ENCODE data around the gene XPO6.
"Not testable (repeated sequence)": the region's sequence is repeated elsewhere in the genome, so short reads cannot be mapped to it uniquely, and the experiment has no call there.

XPO6 gene, protein sequence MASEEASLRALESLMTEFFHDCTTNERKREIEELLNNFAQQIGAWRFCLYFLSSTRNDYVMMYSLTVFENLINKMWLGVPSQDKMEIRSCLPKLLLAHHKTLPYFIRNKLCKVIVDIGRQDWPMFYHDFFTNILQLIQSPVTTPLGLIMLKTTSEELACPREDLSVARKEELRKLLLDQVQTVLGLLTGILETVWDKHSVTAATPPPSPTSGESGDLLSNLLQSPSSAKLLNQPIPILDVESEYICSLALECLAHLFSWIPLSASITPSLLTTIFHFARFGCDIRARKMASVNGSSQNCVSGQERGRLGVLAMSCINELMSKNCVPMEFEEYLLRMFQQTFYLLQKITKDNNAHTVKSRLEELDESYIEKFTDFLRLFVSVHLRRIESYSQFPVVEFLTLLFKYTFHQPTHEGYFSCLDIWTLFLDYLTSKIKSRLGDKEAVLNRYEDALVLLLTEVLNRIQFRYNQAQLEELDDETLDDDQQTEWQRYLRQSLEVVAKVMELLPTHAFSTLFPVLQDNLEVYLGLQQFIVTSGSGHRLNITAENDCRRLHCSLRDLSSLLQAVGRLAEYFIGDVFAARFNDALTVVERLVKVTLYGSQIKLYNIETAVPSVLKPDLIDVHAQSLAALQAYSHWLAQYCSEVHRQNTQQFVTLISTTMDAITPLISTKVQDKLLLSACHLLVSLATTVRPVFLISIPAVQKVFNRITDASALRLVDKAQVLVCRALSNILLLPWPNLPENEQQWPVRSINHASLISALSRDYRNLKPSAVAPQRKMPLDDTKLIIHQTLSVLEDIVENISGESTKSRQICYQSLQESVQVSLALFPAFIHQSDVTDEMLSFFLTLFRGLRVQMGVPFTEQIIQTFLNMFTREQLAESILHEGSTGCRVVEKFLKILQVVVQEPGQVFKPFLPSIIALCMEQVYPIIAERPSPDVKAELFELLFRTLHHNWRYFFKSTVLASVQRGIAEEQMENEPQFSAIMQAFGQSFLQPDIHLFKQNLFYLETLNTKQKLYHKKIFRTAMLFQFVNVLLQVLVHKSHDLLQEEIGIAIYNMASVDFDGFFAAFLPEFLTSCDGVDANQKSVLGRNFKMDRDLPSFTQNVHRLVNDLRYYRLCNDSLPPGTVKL

GRCh38 chr16:28211758-28212531, at the start of gene XPO6:
TSS of gene XPO6 (minus strand) at chr16:28211965. CDS start at chr16:28211368, 597 bp downstream.
- peak; percentile 90 to 92 for DNase-seq

- no peak for DNase-seq
These were observed 48.4 kb upstream of the XPO6 start for GRCh38 chr16:28260193-28260592.

GRCh38 chr16:28259781-28260150, 48.0 kb upstream of the XPO6 start:
- DNase-seq, result no peak

DNA sequence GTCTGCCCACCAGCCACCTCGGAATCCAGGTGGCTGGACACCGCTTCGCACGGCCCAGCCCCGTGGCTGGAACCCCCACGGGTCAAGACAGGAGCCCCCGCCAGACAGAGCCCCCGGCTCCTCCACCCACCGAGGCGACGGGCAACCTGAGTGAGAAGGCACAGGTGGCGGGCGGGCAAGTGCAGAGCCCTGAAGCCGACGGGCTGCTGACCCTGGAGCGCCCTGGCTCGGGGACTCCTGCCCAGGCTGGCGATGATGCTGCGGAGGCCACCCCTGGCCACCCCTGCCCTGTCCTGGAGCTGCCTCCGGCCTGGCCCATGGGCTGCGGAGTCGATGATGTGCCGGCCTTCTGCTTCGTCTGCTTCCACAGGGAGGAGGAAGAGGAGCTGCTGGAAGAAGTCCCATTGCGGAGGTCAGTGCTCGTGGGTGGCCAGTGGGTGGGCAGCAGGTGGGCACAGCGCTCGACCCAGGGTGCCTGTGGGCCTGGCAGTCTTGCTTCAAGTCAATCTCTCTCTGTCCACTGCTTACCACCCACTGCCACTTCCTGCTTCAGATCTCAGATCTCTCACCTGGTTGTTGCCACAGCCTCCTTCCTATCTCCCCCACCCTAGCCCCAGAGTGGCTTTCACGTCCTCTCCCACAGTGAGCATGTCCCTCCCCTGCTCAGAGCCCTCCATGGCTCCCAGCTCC, 47.5 kb upstream of the XPO6 start:
- no peak for DNase-seq

DNA sequence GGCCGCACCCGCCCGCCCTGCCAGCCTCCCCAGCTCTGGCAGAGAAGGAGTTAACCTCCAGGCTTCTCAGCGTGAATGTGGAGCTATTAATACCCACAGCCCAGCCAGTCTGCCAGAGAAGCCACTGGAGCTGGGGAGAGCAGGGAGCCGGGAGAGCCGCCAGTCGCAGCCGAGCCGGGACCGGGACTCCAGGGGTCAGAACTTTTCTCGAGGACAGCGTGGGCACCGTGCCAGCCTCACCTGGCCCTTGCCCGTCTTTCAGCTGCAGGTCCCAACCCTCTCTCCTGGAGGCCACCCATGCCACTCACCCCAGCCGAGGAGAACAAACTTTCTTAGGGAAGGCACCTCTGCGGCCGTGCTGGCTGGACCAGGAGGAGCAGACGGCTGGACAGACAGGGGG, 46.8 kb upstream of the XPO6 start:
- DNase-seq, result peak; percentile 6 to 22

DNA sequence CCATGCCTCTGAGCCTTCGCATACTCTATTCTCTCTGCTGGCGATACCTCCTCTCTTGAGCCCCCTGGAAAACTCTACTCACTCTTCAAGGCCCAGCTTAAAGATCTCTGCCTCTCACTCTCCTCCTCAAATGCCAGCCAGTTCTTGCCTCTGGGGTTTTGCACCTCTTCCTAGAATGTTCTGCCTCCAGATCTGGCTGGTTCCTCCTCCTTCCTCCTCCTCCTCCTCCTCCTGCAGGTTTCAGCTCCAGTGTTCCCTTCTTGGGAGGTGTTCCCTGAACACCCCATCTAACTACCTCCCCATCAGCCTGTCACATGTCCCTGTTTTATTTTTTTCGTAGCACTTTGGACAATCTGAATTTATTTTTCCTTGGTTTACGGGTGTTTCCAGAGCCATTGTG, 45.5 kb upstream of the XPO6 start:
- no peak for DNase-seq

DNA sequence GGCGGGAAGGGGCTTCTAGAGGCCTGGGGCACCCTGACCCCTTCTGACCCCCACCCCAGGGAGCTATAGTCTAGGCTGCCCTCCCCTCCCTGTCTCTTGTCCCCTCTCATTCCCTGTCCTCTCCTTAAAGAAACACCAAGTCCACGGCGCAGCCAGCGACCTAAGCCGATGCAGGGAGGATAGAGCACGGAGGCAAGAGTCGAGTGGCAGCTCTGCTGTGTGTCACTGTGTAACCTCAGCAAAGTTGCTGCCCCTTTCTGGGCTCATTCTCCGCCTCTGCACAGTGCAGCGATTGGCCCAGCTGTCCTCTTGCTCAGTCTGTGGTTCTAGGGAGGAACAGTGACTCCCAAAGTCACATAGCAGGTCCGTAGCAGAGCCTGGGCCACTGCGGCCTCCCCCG, 44.1 kb upstream of the XPO6 start:
- DNase-seq, result no peak

- no peak for DNase-seq
These were observed 42.4 kb upstream of the XPO6 start for GRCh38 chr16:28254158-28254557.

DNA sequence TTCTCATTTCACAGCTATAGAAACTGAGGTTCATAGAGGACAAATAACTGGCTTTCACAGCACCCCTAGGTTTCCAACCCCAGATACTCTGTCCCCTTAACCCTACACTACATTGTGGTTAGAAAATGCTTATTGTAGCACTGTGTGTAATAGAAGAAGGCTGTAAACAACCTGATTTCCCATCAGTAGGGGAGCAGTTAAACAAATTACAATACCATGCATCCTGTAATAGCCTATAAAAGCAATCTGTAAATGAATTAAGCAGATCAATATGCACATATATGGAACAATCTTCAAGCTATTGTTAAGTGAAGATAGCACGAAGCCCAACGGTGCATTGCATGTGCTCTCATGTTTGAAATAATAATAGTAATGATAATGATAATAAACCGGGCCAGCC, 39.2 kb upstream of the XPO6 start:
- no peak for DNase-seq

DNA sequence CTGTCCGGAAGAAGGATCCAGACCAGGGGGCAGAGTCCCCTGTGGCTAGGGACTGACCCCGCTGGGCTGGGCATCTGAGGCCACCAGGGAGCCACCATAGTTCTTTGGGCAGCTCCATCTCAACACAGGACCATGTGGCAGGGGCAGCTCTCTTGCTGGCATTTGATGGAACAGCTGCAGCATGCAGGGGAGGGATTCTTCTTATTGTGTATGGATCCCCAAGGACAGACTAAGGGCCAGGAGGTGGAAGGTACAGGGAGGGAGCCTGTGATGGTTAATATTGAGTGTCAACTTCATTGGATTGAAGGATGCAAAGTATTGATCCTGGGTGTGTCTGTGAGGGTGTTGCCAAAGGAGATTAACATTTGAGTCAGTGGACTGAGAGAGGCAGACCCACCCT, 37.7 kb upstream of the XPO6 start:
- not testable (repeated sequence) for DNase-seq

DNA sequence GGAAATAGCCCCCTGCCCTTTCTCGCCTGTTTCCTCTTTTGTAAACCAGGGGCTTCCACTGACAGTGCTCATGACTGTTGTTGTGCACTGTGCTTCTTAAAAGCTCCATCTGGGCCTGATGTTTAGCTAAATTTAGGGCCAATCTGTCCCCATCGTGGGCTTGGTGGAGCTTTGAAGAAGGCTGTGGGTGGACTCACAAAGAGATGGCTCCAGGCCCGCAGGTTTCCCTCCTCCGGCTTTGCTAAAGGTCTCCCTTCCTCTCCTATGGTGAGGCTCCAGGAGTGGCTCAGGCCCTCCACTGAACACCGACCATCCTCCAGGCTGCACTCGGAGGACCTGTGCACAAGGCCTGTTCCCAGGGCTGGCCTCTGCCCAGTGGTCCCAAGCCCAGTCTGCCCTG, 30.2 kb upstream of the XPO6 start:
- no peak for DNase-seq

DNA sequence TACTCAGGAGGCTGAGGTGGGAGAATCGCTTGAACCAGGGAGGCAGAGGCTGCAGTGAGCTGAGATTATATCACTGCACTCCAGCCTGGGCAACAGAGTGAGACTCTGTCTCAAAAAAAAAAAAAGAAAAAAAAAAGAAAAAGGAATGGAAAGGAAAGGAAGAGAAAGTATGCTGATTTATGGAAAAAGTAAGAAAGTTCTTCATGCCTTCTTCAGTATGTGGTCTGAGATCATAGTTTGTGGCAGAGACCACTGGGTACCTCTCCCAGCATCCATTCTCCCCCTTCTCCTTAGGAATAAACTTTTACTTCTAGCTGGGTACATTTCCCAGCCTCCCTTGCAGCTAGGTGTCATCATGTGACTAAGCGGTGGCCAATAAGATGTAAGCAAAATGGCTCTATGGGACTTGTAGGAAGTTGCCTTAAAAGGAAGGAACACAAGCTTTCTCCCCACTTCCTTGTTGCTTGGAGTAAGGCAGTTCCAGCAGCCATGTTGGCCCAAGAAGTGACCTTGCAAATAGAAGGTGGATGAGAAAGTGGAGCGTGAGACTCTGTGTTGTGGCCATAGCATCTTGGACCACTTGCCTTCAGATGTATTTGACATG, 26.1 kb upstream of the XPO6 start:
- DNase-seq, result no peak

DNA sequence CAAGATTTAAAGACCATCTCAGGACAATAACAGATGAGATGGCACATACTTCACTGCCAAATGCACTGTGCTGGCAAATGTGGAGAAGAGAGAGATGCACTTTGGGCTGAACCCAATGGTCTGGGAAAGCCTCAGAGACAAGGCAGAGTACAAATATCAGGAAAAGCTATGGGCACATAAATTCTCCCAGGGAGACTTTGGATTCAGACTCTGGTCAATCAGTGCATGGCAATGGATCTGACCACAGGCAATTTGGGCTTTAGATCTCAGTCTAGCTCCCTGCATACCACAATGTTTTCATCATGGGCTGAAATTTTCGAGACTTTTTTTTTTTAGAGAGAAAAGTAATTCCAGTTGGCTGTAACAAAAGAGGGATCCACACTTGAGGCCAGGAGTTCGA, 20.0 kb upstream of the XPO6 start:
- no peak for DNase-seq

DNA sequence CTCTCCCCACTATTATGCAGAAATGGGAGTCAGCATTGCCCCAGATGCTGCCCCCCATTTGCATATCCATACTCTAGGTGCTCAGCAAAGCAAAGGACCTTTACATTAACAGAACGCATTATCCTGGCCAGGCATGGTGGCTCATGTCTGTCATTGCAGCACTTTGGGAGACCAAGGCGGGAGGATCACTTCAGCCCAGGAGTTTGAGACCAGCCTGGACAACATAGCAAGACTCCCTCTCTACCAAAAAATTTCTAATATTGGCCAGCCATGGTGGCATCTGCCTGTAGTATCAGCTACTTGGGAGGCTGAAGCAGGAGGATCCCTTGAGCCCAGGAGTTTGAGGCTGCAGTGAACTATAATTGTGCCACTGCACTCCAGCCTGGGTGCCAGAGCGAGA, 12.1 kb upstream of the XPO6 start:
- DNase-seq, result not testable (repeated sequence)

DNA sequence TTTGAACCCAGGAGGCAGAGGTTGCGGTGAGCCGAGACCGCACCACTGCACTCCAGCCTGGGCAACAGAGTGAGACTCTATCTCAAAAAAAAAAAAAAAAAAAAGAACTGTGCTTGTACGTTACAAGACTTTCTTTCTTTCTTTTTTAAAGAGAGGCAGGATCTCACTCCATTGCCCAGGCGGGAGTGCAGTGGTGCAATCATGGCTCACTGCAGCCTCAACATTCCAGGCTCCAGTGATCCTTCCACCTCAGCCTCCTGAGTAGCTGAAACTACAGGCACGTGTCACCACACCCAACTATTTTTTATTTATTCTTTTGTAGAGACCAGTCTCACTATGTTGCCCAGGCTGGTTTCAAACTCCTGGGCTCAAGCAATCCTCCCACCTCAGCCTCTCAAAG, 8.0 kb upstream of the XPO6 start:
- DNase-seq, result not testable (repeated sequence)

- DNase-seq, result no peak
These were observed 7.5 kb upstream of the XPO6 start for GRCh38 chr16:28219282-28219681.

DNA sequence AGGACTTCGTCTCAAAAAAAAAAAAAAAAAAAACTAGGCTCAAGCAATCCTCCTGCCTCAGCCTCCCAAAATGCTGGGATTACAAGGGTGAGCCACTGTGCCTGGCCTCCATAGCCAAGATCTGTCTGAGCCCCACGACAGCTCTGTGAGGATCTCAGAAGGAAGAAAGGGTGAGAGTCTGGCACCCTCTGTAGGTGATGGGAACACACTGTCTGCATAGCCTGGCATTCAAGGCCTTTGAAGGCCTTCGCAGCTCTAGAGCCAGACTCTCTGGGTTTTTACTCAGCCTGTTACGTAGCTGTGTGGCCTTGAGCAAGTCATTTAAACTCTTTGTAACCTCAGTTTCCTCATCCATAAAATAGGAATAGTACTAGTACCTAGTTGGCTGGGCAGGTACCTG, 6.3 kb upstream of the XPO6 start:
- DNase-seq, result peak; percentile 25 to 49

GRCh38 chr16:28217326-28217725, 5.6 kb upstream of the XPO6 start:
- DNase-seq, result no peak

GRCh38 chr16:28213396-28213795, 1.6 kb upstream of the XPO6 start:
- no peak for DNase-seq

- DNase-seq, result no peak
These were observed 738 bp upstream of the XPO6 start for GRCh38 chr16:28212532-28212873.

DNA sequence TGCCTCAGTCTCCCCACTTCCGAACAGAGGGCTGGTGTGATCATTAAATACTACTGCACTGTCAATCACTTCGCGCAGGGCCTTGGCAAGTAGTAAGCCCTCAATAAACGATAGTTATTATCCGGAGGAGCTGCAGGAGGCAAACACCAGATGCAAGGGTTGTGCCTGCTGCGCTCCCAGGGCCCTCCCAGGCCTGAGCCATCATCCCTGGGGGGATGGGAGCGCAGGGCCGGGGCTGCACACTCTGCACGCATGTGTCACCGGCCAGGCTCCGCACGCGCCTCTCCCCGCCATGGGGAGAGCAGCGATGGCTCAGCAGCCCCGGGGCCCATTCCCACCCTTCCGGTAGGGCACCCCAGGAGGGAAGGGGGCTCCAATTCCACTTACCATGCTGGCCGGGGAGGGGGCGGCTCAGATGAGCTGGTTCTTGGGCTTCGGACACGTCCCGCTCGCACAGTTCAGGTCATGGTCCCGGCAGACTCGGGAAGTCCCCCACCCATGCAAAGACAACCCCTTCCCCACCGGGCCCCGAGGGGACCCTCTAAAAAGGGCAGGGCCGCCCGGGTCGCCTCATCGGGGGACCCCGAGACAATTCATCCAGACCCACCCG, 681 bp downstream of the XPO6 start:
- peak; percentile 38 to 77 for DNase-seq
